Ecto neural progenitor cell (in vitro differentiated cells): ENCODE data around the gene WDR70.
"Not testable (repeated sequence)": the region's sequence is repeated elsewhere in the genome, so short reads cannot be mapped to it uniquely, and the experiment has no call there.

Experiments used
- DNase-seq: peaks from one replicate; pipeline ENCODE4 v3.0.0-alpha.2; 2018; ENCODE audit warnings: low spot score

Gene WDR70

DNA sequence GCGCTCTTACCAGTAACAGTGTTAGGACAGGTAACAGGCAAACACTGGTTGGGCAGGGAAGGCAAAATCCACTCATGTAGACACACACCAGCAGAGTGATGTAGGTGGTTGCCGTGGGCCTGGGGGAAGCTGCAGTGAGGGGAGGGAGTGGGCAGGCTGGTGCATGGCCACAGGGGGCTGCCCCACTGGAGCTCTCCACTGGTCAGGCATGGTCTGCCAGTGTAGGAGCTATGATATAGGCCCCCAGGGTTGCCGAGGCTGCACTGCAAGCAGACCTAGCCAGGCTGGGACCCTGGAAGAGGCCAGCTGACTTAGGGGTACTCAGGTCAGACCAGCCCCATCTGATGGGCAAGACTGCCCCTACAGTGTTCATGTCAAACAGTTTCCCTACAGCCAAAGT is 306.1 kb downstream of the WDR70 start:
- DNase-seq = no peak

DNA sequence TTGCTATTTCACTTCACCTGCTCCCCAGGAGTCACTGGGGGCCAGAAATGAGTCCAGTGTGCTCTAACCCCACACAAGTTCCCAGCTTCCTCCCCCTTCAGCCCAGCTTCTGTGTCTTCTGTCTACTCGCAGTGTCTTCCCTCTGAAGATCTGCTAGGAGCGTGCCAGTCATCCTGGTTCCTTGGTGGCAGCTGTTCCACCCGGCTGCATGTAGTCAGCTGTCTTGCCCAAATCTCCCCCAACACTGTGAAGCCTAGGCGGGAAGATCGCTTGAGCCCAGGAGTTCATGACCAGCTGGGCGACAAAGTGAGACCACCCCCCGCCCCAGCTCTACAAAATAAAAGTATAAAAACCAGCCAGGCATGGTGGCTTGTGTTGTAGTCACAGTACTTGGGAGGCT is 306.7 kb downstream of the WDR70 start:
- DNase-seq = no peak

DNA sequence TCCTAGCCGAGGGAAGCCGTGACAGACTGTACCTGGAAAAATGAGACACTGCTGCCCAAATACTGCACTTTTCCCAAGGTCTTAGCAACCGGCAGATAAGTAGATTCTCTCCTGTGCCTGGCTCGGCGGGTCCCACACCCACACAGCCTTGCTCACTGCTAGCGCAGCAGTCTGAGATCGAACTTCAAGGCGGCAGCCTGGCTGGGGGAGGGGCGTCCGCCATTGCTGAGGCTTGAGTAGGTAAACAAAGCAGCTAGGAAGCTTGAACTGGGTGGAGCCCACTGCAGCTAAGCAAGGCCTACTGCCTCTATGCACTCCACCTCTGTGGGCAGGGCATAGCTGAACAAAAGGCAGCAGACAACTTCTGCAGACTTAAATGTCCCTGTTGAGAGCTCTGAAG is 309.8 kb downstream of the WDR70 start:
- DNase-seq = peak; percentile 38

DNA sequence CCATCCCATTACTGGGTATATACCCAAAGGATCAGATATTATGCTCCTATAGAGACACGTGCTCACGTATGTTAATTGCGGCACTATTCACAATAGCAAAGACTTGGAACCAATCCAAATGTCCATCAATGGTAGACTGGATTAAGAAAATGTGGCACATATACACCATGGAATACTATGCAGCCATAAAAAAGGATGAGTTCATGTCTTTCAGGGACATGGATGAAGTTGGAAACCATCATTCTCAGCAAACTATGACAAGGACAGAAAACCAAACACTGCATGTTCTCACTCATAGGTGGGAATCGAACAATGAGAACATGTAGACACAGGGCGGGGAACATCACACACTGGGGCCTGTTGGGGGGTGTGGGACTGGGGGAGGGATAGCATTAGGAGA is 315.2 kb downstream of the WDR70 start:
- not testable (repeated sequence) for DNase-seq

DNA sequence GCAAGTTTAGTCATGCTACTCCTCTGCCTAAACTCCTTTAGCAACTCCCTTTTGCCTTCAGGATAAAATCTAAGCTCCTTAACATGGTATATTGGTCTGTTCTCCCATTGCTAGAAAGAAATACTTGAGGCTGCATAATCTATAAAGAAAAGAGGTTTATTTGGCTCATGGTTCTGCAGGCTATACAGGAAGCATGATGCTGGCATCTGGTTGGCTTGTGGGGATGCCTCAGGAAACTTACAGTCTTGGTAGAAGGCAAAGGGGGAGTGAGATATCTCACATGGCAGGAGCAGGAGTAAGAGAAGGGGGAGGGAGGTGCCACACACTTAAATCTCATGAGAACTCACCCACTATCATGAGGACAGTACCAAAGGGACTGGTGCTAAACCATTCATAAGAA is 315.7 kb downstream of the WDR70 start:
- no peak for DNase-seq

DNA sequence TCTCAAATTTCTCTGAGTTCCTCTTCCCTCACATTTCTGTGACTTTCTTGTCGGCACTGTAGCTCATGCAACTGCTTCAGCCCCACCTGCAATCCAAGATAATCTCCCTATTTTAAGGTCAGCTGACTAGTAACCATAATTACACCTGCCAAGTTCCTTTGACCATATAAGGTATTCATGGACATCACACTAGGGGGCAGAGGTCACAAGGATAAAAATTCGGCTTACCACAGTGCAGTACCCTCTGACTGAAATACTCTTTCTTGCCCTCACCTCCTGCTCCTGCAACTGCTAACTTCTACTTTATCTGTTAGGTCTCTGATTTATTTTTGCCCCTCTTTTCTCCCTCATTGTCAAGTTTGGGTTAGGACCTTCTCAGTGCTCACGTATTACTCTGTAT is 316.5 kb downstream of the WDR70 start:
- DNase-seq = no peak

DNA sequence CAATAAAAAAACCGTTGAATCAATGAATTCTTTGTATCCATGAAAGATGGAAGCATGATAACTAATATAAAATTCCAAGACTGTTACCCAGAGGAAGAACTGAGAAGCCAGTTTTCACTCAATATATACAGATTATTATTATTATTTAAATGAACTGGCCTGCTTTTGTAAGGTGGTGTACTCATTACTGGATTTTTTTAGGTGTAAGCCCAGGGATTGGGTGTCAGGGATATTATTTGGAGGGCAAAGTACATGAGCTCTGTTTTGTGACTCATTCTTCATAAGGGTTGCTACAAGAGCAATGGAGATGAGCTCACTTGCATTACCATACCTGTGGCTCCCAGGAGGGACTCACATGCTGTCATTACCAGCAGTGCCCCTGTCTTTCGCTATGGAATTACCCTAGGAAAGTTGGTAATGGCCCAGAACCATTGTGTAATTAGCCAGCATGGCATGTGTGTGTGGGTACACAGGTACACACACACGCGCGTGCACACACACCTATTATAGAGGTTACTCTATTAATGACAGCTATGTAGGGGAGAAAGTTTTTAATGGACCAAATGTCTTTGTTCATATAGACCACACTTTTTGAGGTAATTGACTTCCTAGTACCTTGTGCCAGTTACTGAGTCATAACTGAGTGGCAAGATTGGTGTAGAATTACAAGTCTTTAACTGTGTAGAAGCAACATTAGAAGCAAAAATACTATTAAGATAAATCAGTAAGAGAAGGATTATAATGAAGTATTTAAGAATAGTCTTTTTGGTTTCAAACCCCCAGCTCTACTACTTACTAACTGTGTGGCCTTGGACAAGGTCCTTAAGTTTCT is 317.3 kb downstream of the WDR70 start:
- no peak for DNase-seq

DNA sequence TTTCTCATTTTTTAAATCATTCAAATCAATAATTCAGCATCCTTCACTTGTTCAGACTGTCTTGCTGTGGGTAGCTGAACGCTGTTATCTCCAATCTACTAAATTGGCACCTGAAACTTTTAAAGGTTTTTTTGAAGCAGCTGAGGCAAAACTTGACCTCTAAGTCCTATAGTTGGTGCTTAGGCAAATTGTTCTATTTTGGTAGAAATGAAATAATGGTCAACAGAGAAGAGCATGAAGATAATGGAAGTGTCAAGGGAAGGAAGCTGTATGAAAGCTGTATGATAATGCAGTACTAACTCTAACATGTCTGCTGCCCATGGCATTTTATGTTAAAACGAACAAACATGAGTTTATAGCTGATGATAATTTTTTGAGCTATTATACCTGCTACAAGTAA is 322.8 kb downstream of the WDR70 start:
- no peak for DNase-seq

DNA sequence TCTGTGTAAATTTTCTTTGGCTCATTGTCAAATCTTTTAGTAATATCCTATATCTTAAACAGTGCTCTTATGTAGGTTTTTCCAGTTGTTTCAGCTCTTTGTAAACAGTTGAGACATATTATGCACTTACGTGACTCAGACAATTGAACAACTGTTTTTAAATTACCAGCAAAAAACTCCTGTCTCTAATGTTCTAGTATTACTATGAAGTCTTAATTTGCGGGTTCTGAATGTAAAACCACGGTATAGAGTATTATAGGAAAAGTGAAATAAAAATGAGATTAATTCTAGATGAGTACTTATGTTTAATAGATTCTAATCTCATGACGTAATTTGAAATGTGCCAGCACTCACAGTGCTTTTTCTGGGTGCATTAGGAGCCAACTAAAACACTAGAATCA is 324.7 kb downstream of the WDR70 start:
- no peak for DNase-seq

DNA sequence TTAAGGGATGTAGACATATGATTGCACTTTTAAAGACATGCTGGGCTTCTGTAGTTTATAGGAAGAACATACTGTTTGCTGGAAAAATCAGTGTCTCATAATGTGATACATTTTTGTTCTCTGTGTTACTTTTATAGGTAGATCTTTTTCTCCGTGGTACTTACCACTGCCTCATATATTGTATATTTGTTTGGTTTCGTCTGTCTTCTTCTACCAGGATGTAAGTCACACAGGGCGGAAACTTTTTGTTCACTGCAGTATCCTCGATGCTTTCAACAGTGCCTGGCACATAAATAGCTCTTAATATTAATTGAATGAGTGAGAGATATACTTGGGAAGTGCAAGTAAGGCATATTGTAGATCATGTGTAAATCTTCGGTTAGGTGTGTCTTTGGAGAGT is 325.3 kb downstream of the WDR70 start:
- DNase-seq = no peak

DNA sequence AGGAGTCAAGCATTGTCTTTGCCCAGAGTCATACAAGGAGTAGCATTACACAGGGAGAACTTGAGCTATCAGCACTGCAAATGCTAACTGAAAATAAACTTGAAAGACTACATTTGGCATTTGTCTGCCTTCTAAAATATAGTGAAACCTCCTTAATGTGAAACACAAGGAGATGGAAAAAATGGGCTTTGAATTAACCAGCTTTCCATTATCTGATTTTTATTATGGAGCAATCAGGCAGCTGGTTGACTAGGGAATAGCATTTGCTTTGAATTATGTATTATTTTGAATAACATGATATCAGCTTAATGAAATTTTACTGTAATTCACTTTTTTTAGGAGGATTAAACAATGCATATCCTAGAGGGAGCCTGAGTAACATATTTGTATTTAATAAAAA is 329.9 kb downstream of the WDR70 start:
- no peak for DNase-seq

DNA sequence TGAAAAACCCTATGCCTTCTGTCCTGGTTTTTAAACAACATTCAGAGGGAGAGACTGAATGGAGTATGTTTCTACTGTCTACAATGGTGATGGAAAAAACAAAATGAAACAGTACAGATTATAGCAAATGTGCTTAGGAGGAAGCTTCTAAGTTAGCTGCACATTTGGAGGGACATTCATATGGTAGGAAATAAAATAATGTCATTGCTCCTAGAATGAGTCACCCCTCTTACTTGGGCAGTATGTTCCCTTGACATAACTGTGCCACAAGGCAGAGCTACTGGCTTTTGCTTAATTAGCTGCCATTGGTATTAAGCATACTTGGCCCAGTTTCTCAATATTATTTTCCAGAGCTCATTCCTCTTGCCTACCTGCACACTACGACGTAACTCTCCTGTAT is 331.8 kb downstream of the WDR70 start:
- no peak for DNase-seq

DNA sequence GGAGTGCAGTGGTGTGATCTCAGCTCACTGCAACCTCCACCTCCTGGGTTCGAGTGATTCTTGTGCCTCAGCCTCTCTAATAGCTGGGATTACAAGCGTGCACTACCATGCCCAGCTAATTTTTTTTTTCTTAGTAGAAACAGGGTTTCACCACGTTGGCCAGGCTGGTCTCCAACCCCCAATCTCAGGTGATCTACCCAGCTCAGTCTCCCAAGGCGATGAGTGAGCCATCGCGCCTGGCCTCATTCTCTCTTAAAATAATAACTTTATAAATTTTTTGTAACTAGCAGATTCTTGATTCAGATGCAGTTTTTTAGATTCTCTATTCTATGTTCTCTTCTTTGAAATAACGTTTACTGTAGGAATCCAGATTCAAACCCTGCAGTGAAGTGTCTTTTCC is 333.6 kb downstream of the WDR70 start:
- no peak for DNase-seq

DNA sequence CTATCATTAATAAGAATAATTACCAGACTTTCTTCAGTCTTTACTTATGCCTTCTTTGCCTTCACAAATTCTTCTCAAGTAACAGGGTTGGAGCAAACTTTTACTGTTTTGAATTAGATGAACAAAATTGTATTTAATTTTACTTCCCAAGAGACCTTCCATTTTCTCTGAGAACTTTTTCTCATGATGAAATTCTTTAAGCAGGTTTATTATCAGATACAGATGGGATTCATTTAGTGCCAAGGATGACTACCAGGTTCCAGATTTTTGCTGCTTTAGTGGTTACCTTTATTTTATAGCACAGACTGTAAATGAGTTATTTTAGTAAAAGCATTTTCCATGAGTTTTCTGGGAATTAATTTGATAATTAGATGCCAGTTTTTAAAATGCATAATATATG is 335.6 kb downstream of the WDR70 start:
- no peak for DNase-seq

DNA sequence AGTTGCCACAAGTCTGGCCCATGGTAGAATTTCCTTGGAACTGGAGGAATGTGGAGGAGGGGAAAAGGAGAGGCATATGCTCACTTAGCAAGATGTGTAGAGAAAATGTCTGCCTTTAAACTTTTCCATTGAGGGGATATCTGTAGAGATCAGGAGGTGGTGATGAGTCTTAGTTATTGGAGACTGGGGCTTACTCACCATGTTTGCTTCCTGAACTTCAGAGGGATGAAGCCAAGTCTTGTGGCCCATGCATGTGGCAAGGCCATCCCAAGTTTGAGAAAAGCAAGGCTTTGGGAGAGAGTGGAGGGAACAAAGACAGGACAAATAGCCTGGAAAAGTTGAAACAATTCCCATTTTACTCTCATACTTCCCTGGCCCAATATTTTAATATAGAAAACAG is 336.2 kb downstream of the WDR70 start:
- no peak for DNase-seq

DNA sequence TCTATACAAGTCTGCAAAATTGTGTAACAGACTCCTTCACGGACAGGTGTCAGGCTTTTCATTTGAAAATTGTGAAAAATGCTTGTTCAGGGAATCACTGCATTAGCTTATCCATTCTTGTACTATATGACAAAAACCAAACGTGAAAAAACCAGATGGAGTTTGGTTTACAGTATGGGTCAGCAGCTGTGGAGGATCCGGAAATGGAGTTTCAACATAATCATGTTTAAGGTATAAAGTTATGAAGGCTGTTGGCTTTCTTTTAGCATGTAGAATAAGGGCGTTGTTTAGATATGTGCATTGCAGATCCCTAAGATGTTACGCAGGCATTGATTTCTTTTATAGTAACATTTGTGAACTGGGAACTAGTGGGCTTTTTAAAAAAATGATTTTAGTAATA is 336.9 kb downstream of the WDR70 start:
- no peak for DNase-seq

DNA sequence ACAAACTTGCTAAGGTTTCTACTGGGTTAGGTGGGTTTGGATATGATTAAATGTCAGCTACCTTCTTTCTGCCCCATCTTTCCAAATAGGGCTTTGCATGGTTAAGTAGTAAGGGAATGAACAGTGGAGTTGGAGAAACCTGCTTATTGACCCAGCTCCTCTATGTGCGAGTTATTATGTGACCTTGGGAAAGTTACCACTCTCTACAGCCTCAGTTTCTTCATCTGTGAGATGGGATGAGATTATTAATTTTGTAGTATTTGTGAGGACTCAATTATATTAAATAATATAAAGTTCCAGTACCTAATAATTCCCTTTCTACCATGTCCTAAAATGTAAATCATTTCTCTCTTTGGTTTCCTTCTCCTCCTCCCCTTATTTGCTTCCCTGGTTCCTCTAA is 337.3 kb downstream of the WDR70 start:
- no peak for DNase-seq

DNA sequence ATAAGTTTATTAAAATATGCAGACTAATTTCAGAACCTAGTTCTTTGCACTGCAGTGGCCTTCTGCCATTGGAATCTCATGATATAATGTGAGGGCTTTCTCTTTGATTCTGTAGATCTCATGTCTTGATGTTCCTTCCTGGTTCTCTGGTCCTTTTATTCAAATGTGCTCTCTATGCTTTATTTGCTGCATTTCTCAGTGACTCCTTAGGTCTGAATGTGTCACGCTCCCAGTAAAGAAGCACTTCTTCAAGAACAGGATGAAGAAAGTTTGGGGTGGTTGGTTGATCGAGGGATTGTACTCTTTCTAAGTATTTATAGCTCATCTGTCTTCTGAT is 338.1 kb downstream of the WDR70 start:
- no peak for DNase-seq

DNA sequence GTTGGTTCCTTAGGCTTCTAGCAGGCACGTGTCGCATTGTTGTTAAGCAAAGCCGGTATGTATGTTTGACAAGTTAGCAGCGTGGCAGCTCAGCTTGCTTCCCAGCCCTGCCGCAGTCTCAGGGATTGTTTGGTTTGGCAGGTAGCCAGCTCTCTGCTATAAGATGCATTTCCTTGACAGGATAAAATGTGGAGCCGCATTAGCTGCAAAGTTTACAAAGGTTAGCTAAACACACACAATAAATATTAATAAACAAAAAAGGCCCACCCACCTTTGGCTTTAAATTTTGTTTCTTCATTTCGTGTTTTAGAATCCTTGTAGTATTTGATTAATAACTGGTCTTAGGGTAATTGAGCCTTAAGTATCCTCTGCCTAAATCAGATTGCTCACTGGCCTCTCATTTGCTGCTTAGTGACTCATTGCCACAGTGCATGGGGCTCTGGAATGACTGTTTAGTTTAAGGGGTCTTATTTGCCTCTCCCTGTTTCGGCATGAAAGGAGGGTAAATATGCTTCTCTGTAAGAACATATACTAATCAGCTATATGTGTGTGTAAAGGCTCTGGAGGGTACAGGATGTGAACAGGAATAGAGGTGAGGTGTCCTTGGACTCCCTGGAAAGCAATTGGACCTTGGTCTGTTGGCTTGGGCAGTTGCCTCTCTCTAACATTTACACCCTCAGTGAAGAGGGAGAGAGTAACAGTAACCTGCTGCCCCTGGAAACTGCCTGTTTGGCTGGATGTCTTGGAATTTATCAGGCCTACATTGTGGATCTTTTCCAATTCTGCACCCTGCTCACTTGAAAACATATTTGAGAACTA is 338.7 kb downstream of the WDR70 start:
- no peak for DNase-seq

DNA sequence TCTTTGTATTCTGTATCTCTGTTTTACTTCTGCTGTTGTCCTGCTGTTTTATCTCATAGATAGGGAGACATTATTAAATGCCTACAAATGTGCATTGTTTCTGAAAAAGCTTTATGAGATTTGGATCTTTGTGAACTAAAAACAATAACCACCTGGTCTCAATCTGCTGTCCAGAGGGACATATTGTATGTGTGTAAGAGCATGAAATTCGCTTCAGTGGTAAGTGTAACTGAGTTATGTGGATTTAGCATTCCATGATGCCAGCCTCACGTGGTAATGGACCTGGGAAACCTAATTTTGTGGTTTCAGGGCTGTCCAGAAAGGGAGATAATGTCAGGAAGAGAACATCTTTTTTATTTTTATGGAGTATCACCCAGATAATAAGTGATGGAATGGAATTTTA is 341.4 kb downstream of the WDR70 start:
- no peak for DNase-seq

DNA sequence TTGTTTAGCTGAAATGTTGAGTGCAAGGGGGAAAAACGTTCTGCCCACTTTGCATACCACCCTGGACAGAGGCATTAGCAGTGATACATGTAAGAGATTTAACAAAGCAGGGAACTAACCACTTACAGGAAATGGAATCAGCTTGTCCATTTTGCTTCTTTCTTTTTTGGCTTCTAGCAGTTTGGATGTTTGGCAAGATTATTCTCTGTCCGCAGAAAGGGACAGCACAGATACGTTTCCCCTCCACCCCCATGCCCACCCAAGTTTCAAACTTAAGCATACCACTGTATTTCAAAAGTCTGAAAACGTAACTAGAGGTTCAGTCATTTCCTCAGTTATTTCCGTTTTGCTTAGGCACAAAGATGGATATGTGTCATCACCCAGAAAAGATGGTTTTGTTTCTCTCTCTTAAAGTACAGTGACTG is 342.3 kb downstream of the WDR70 start:
- no peak for DNase-seq

DNA sequence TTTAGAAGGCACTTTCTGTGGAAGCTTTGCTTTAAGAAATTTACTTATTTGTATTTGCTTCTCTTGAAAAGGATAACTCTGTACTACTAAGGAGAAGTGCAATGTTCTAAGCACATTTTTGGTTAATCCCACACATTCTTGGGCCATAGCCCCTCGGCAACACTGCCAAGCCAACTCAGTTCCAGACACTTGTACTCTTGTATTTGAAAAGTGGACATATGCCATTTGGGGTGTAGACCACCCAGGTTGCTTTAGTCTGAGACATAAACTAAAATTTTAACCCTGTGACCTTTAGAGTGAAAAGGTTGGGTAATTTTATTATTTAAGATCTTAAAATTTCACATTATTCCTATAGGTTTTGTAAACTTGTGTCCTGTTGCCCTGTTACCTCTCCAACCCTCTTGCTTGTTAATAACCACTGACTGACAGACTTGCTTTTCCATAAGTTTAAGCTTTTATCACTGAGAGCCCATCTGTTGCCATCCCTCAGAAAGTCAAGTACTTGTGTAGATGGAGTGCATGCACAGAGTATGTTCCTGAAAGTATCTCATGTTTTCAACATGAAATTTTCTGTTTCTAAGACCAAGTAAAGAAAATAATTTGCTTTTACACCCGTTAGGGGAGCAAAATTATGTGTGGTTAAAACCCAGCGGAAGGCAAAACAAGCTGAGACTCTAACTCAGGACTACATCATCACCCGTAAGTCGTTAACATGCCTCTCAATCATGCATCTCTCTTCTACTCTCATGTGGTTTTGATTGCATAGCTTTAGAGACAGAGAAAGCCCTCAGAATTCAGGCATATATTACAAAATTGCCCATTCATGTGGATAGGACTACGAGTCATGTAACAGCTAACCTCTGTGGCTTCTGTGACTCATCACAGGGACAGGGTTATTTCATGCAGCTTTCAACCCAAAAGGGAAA is 343.4 kb downstream of the WDR70 start:
- no peak for DNase-seq
